GM21526 (cell line): ENCODE data around the gene EXOC1.

ENCODE experiments used
- ATAC-seq: cut with Tn5 transposase; IDR thresholded peaks from one replicate; pipeline ENCODE4 v1.9.1; 2021; ENCODE audit warnings: moderate library complexity; ENCODE audit not compliant: unreplicated experiment, low FRiP score

Gene EXOC1

DNA sequence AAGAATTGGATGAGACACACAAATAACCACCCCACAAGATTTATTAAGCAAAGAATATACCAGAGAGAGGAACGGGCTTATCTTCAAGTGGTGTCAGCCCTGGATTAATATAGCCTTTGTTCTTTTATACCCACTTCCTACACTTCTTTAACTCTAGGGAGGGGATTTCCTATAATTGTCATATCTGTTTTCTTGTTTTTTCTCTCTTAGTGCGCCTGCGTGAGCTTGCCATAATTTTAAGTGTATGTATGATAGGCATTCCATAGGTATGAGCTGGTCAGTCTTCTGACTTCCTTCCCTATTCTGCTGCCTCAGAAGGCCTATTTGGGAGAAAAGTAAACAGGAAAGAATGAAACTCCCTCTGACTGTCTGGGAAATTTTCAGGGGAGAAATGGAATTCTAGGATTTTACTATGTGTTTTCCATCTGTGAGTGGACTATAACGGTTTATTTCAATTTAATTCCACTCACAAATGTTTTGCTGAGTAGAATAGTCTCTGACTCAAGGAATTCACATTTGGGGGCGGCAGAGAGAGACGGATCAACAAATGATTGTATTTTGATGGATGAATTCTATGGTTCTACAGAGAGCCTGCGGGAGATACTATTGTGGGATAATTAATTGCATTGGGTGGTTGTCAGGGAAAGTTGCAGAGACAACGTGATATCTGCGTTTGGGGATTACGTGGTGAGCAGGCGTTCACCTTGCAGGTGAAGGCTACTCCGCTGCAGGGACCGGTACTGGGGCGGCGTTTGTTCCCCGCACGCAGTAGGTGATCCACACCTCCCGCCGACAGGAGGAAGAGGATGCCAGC is 94.7 kb downstream of the EXOC1 start:
- peak; percentile 8 for ATAC-seq

DNA sequence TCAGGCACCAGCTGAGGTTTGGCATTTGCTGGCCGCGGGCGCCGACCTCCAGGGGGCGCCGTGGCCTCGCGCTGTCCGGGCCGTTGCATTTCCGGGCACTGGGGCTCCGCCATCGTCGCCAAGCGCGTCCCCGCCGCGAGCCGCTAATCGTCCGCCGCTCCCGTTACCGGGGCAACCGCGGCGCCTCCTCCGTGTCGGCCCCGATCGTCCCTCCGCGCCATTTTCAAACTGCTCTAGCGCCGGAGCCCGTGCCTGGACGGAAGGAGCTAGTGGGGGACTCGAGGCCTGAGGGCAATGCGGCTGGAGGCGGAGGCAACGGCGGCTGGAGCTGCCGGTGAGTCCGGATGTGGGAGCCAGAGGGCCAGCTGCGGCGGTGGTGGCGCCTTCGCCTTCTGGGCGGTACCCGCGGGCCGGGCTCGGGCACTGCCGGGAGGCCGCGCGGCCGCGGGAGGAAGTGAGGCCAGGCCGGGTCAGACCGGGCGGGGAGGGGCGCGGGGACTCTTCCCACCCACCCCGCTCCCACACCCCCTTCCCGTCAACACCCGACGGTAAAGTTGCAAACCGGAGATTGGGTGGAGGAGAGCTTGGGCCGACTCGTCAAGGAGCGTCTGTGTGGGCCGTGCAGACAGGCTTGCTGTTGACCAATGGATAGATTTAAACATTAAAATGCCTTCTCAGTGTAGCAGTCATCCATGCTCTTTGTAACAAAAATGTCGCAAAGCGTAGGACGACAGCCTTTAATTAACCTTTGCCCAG is 95.5 kb downstream of the EXOC1 start, which contains the start of gene CEP135:
Gene CEP135 (plus strand): TSS at position 220 of the 756 bp plus-strand sequence. CDS start 3,186 bp downstream, outside the sequence.
- peak; percentile 67 for ATAC-seq

DNA sequence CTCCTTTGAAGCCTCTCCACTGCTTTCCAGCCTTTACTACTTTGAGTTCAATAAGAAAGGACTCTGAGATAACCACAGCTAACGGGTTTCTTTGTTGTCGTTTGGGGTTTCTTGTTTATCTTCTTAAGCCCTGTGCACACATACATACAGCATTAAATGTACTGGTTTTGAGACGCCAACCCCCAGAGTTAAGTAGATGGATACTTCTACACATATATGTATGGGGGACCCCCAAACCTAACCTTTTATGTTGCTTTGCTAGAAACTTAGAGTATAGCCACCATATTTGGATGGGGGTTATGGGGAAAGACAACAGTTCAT is 96.0 kb downstream of the EXOC1 start:
- no peak for ATAC-seq

DNA sequence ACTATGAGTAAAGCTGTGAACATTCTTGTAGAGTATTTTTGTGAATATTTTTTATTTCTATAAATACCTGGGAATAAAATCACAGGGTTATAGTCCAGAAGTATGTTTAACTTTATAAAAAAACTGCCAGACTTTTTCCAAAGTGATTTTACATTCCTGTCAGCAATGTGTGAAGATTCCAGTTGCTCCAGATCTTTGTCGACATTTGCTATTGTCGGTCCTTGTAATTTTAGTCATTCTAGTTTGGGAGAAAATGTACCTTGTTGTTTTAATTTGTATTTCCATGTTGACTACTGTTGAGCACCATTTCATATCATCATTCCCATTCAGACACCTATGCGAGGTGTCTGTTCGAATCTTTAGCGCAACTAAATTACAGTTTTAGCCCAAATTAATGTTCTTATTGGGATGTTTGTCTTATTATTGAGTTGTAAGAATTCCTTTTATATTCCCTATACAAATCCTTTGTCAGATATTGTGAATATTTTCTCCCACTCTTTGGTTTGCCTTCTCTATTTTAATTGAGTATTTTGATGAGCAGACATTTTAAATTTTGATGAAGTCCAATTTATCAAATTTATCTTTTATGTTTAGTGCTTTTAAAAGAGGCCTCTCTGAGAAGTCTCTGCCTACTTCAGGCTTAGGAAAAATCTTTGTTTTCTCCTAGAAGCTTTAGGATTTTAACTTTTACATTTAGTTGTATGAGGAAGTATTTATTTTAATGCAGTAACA is 97.9 kb downstream of the EXOC1 start:
- ATAC-seq, result no peak
